ENCODE measurements around the gene RTN4. TPM values are rescaled to one million over a fixed set of nuclear protein-coding genes. Genes with fewer than 3 reads are reported as not detected.
"Not testable (repeated sequence)": the region's sequence is repeated elsewhere in the genome, so short reads cannot be mapped to it uniquely, and the experiment has no call there.

RTN4 gene
- total and polyA plus RNA-seq, 4 donors: 168 to 311 (median 230) TPM

- 82 to 86% methylated on average over 2 of the region's 2 CpGs for WGBS, 2 donors
- H3K9ac ChIP-seq (ENCODE audit: insufficient read depth in 1 of 2, low read length in 2 of 2): no peak overlapping the region
- no peak for DNase-seq
- no peak for TF ChIP-seq CTCF (IDR thresholded peaks at IDR 0.05; ENCODE audit: control extremely low read depth, extremely low read depth)
- H3K4me3 ChIP-seq: no peak overlapping the region
- H3K9me3 ChIP-seq (ENCODE audit: control insufficient read depth in 4 of 4, insufficient read depth in 3 of 4, low read length in 3 of 4): no peaks in the 10 kb centered on the region
- peaks cover 0 to 4% (median 0%) of the 10 kb centered on the region in 5 donors for H3K4me1 ChIP-seq (ENCODE audit: control insufficient read depth in 5 of 5, insufficient read depth in 5 of 5, low read length in 5 of 5)
- H3K36me3 ChIP-seq (ENCODE audit: control insufficient read depth in 4 of 4, insufficient read depth in 4 of 4, low read length in 4 of 4): no peaks in the 10 kb centered on the region
- H3K27me3 ChIP-seq (ENCODE audit: control insufficient read depth in 3 of 3, insufficient read depth in 3 of 3, low read length in 2 of 3): no peaks in the 10 kb centered on the region
- H3K27ac ChIP-seq (ENCODE audit: low read depth in 1 of 2, low read length in 1 of 2): no peak overlapping the region
- no peak for ATAC-seq (ENCODE audit: insufficient read depth, low FRiP score)
Measured at GRCh38 chr2:55078956-55079355, 28.7 kb upstream of the RTN4 start.

GRCh38 chr2:55076721-55077120 lies 26.5 kb upstream of the RTN4 start:
- Histone ChIP-seq H3K9ac (ENCODE audit: insufficient read depth in 1 of 2, low read length in 2 of 2) (no peak overlapping the region), H3K27me3 (ENCODE audit: control insufficient read depth in 3 of 3, insufficient read depth in 3 of 3, low read length in 2 of 3) (no peaks in the 10 kb centered on the region), H3K27ac (ENCODE audit: low read depth in 1 of 2, low read length in 1 of 2) (no peak overlapping the region), H3K36me3 (ENCODE audit: control insufficient read depth in 4 of 4, insufficient read depth in 4 of 4, low read length in 4 of 4) (no peaks in the 10 kb centered on the region), H3K4me3 (no peak overlapping the region), H3K9me3 (ENCODE audit: control insufficient read depth in 4 of 4, insufficient read depth in 3 of 4, low read length in 3 of 4) (no peaks in the 10 kb centered on the region), H3K4me1 (ENCODE audit: control insufficient read depth in 5 of 5, insufficient read depth in 5 of 5, low read length in 5 of 5) (no peaks in the 10 kb centered on the region)
- TF ChIP-seq CTCF (IDR thresholded peaks at IDR 0.05; ENCODE audit: control extremely low read depth, extremely low read depth): no peak
- ATAC-seq (ENCODE audit: insufficient read depth, low FRiP score): no peak
- 76 to 87% methylated on average over 9 of the region's 9 CpGs for WGBS, 2 donors
- no peak for DNase-seq

- not testable (repeated sequence) for H3K4me1 ChIP-seq (ENCODE audit: control insufficient read depth in 5 of 5, insufficient read depth in 5 of 5, low read length in 5 of 5); ATAC-seq (ENCODE audit: insufficient read depth, low FRiP score); DNase-seq; H3K9me3 ChIP-seq (ENCODE audit: control insufficient read depth in 4 of 4, insufficient read depth in 3 of 4, low read length in 3 of 4); H3K36me3 ChIP-seq (ENCODE audit: control insufficient read depth in 4 of 4, insufficient read depth in 4 of 4, low read length in 4 of 4); H3K27ac ChIP-seq (ENCODE audit: low read depth in 1 of 2, low read length in 1 of 2); H3K27me3 ChIP-seq (ENCODE audit: control insufficient read depth in 3 of 3, insufficient read depth in 3 of 3, low read length in 2 of 3); H3K9ac ChIP-seq (ENCODE audit: insufficient read depth in 1 of 2, low read length in 2 of 2); H3K4me3 ChIP-seq
- whole genome bisulfite sequencing, 2 donors: 91 to 93% methylated on average over 1 of the region's 1 CpG
Measured at GRCh38 chr2:55076019-55076418, 25.8 kb upstream of the RTN4 start.

- WGBS, 2 donors: 92 to 94% methylated on average over 6 of the region's 6 CpGs
- no peaks in the 10 kb centered on the region for H3K4me1 ChIP-seq (ENCODE audit: control insufficient read depth in 5 of 5, insufficient read depth in 5 of 5, low read length in 5 of 5)
- no peaks in the 10 kb centered on the region for H3K36me3 ChIP-seq (ENCODE audit: control insufficient read depth in 4 of 4, insufficient read depth in 4 of 4, low read length in 4 of 4)
- H3K9ac ChIP-seq (ENCODE audit: insufficient read depth in 1 of 2, low read length in 2 of 2): no peak overlapping the region
- H3K9me3 ChIP-seq (ENCODE audit: control insufficient read depth in 4 of 4, insufficient read depth in 3 of 4, low read length in 3 of 4): no peaks in the 10 kb centered on the region
- ATAC-seq (ENCODE audit: insufficient read depth, low FRiP score) (no peak), DNase-seq (no peak)
- H3K27me3 ChIP-seq (ENCODE audit: control insufficient read depth in 3 of 3, insufficient read depth in 3 of 3, low read length in 2 of 3): no peaks in the 10 kb centered on the region
- H3K27ac ChIP-seq (ENCODE audit: low read depth in 1 of 2, low read length in 1 of 2): no peak overlapping the region
- TF ChIP-seq CTCF (IDR thresholded peaks at IDR 0.05; ENCODE audit: control extremely low read depth, extremely low read depth): no peak
- no peak overlapping the region for H3K4me3 ChIP-seq
Measured at GRCh38 chr2:55073000-55073983, 23.0 kb upstream of the RTN4 start.

Data from lung (tissue), 12 donors.